ENCODE results near the gene UCP2.
"Not testable (repeated sequence)": the region's sequence is repeated elsewhere in the genome, so short reads cannot be mapped to it uniquely, and the experiment has no call there.

The UCP2 gene

GRCh38 chr11:73936047-73936446 is 46.6 kb downstream of the UCP2 start:
- not testable (repeated sequence) for DNase-seq

DNA sequence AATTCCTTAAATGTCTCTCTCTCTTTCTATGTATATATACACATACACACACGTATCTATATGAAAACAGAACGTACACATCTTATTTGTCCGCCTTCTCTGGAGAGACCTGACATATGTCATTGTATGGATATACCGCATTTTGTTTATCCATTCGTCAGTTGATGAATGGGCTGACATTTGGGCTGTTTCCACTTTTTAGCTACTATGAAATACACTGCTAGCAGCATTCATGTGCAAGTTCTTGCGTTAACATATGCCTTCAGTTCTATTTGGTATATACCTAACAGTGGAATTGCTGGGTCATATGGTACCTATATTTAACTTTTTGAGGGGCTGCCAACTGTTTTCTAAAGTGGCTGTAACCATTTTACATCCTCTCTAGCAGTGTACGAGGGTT is 49.9 kb downstream of the UCP2 start:
- DNase-seq: no peak

DNA sequence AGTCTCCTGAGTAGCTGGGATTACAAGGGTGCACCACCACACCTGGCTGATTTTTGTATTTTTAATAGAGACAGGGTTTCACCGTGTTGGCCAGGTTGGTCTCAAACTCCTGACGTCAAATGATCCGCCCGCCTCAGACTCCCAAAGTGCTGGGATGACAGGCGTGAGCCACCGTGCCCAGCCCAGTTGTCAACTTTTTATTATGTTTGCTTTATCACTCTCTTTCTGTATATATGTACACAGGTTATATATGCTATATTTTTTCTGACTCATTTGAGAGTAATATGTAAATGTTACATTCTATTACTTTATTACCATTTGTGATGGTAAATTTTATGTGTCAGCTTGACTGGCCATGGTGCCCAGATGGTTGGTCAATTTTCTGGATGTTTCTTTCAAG is 50.7 kb downstream of the UCP2 start:
- DNase-seq: no peak

- peak; percentile 10 for DNase-seq
Observed at GRCh38 chr11:73931039-73931645, 51.5 kb downstream of the UCP2 start.

- DNase-seq: no peak
Observed at GRCh38 chr11:73929388-73929787, 53.3 kb downstream of the UCP2 start.
